H1 (cell line): Measurements from ENCODE around the gene CIRBP. TPM values are rescaled to one million over a fixed set of nuclear protein-coding genes. Genes with fewer than 3 reads are reported as not detected.

Source experiments
- CTCF ChIA-PET: fragments of 300-600 bp; sonication (Branson Sonifier 250); formaldehyde crosslinking; loops from one replicate; lab custom pipeline; 2021; ENCODE audit not compliant: partially characterized antibody; lab: Charles Lee
- POLR2A ChIA-PET: fragments of 300-600 bp; sonication (Branson Sonifier 250); formaldehyde crosslinking; loops from one replicate; lab custom pipeline; 2021; ENCODE audit warnings: inconsistent platforms; ENCODE audit not compliant: partially characterized antibody; lab: Charles Lee
- DNase-seq, 2 experiments: peaks; one replicate each; pipeline versions ENCODE4 v3.0.0 to v3.0.0-alpha.2; 2010 to 2022; ENCODE audit warnings: low spot score in 2 of 2, low read depth in 1 of 2, mixed read lengths in 1 of 2
- FAIRE-seq: peaks from 2 replicates; lab custom pipeline; 2011; peaks lifted over from hg19 to GRCh38; lab: Jason Lieb, UNC
- H2AFZ ChIP-seq: 2 replicates; pipeline ENCODE4 v1.8.1; 2012; ENCODE audit warnings: low read length, inconsistent platforms
- H2AK5ac ChIP-seq: 2 replicates; pipeline ENCODE4 v1.6.1; 2013; ENCODE audit warnings: low read depth, low read length
- H2BK120ac ChIP-seq: replicated peaks from 2 replicates; pipeline ENCODE3; 2013; ENCODE audit warnings: low read depth, low read length, inconsistent platforms
- H2BK12ac ChIP-seq: 2 replicates; pipeline ENCODE4 v1.6.1; 2013; ENCODE audit warnings: low read depth, low read length
- H2BK15ac ChIP-seq: 2 replicates; pipeline ENCODE4 v1.6.1; 2013; ENCODE audit warnings: low read length
- H2BK20ac ChIP-seq: 2 replicates; pipeline ENCODE4 v1.6.1; 2013; ENCODE audit warnings: low read length
- H2BK5ac ChIP-seq: 2 replicates; pipeline ENCODE4 v1.6.1; 2013; ENCODE audit warnings: low read depth, low read length
- H3K14ac ChIP-seq: 2 replicates; pipeline ENCODE4 v1.6.1; 2013; ENCODE audit warnings: inconsistent platforms; ENCODE audit not compliant: insufficient read length
- H3K18ac ChIP-seq: 2 replicates; pipeline ENCODE4 v1.6.1; 2013; ENCODE audit warnings: low read length; ENCODE audit errors: extremely low read depth
- H3K23ac ChIP-seq: 2 replicates; pipeline ENCODE4 v1.6.1; 2013; ENCODE audit warnings: inconsistent platforms; ENCODE audit not compliant: insufficient read length
- H3K23me2 ChIP-seq: 2 replicates; pipeline ENCODE4 v1.6.1; 2013; ENCODE audit warnings: low read depth, low read length
- H3K27ac ChIP-seq: 2 replicates; pipeline ENCODE4 v1.6.1; 2011; ENCODE audit warnings: low read depth, low read length, inconsistent platforms
- H3K27me3 ChIP-seq, 4 experiments: replicated peaks in 1 of 4; 1 replicate in 1 of 4; 2 replicates in 3 of 4; pipeline versions ENCODE4 v1.6.1 to v1.8.1; 2011 to 2013; ENCODE audit warnings: low read length in 3 of 4, mild to moderate bottlenecking in 3 of 4, inconsistent platforms in 2 of 4, mixed read lengths in 2 of 4, moderate library complexity in 1 of 4; ENCODE audit not compliant: control insufficient read depth in 3 of 4, insufficient read depth in 3 of 4; ENCODE audit errors: extremely low read depth in 1 of 4
- H3K36me3 ChIP-seq, 4 experiments: 2 replicates each; pipeline versions ENCODE4 v1.6.1 to v1.8.1; 2011 to 2013; ENCODE audit warnings: mild to moderate bottlenecking in 4 of 4, low read length in 3 of 4, moderate library complexity in 2 of 4, control low read depth in 1 of 4, inconsistent platforms in 1 of 4; ENCODE audit not compliant: insufficient read depth in 4 of 4, control insufficient read depth in 2 of 4
- H3K4ac ChIP-seq: replicated peaks from 2 replicates; pipeline ENCODE3; 2013; ENCODE audit warnings: low read length, low read depth, mixed read lengths, inconsistent platforms; ENCODE audit not compliant: insufficient read length
- H3K4me1 ChIP-seq, 4 experiments: replicated peaks in 1 of 4; 1 replicate in 1 of 4; 2 replicates in 3 of 4; pipeline versions ENCODE4 v1.6.1 to v1.8.1; 2011 to 2013; ENCODE audit warnings: low read length in 3 of 4, inconsistent platforms in 2 of 4, mixed read lengths in 1 of 4; ENCODE audit not compliant: insufficient read depth in 4 of 4, control insufficient read depth in 3 of 4
- H3K4me2 ChIP-seq, 2 experiments: 2 replicates each; pipeline versions ENCODE4 v1.6.1 to v1.8.1; 2011 to 2013; ENCODE audit warnings: low read depth in 2 of 2, low read length in 2 of 2, control low read depth in 1 of 2, inconsistent platforms in 1 of 2, mild to moderate bottlenecking in 1 of 2; ENCODE audit not compliant: insufficient read depth in 1 of 2
- H3K4me3 ChIP-seq, 4 experiments: fragments of 200-600, 300-600 bp in 1 of 4; sonication (generic), shearing (Covaris generic), sonication (Bioruptor Twin) in 1 of 4; 2 replicates each; pipeline versions ENCODE4 v1.5.1 to v1.8.1; 2011 to 2016; ENCODE audit warnings: low read length in 4 of 4, low read depth in 3 of 4, control low read depth in 2 of 4, inconsistent platforms in 2 of 4, mild to moderate bottlenecking in 2 of 4, mixed read lengths in 1 of 4, moderate library complexity in 1 of 4; ENCODE audit not compliant: insufficient read depth in 2 of 4; ENCODE audit errors: extremely low read depth in 1 of 4
- H3K56ac ChIP-seq: replicated peaks from 2 replicates; pipeline ENCODE3; 2013; ENCODE audit warnings: low read depth, mild to moderate bottlenecking, mixed read lengths, low read length, inconsistent platforms; ENCODE audit not compliant: insufficient read length
- H3K79me1 ChIP-seq: 2 replicates; pipeline ENCODE4 v1.6.1; 2013; ENCODE audit warnings: low read depth, low read length, control low read depth
- H3K79me2 ChIP-seq, 2 experiments: 2 replicates each; pipeline versions ENCODE4 v1.6.1 to v1.8.1; 2012 to 2013; ENCODE audit warnings: low read length in 2 of 2, mild to moderate bottlenecking in 2 of 2, inconsistent platforms in 1 of 2; ENCODE audit not compliant: insufficient read depth in 2 of 2, control insufficient read depth in 1 of 2
- H3K9ac ChIP-seq, 4 experiments: replicated peaks in 1 of 4; 1 replicate in 1 of 4; 2 replicates in 3 of 4; pipeline versions ENCODE4 v1.6.1 to v1.8.1; 2011 to 2013; ENCODE audit warnings: low read depth in 3 of 4, low read length in 3 of 4, control low read depth in 2 of 4, mild to moderate bottlenecking in 2 of 4, moderate library complexity in 2 of 4, inconsistent platforms in 1 of 4; ENCODE audit errors: extremely low read depth in 1 of 4
- H3K9me3 ChIP-seq, 2 experiments: 2 replicates each; pipeline versions ENCODE4 v1.6.1 to v1.8.1; 2012 to 2013; ENCODE audit warnings: mild to moderate bottlenecking in 2 of 2, moderate library complexity in 2 of 2, control low read depth in 1 of 2, inconsistent platforms in 1 of 2, low read depth in 1 of 2, low read length in 1 of 2, mixed read lengths in 1 of 2; ENCODE audit not compliant: insufficient read depth in 2 of 2
- H4K20me1 ChIP-seq, 2 experiments: replicated peaks in 1 of 2; 2 replicates each; pipeline versions ENCODE3 to v1.8.1; 2011 to 2013; ENCODE audit warnings: inconsistent platforms in 2 of 2, low read length in 2 of 2, mild to moderate bottlenecking in 1 of 2; ENCODE audit not compliant: insufficient read depth in 2 of 2, control insufficient read depth in 1 of 2
- H4K5ac ChIP-seq: 2 replicates; pipeline ENCODE4 v1.6.1; 2013; ENCODE audit warnings: low read length, low read depth, mixed read lengths, inconsistent platforms; ENCODE audit not compliant: insufficient read length
- H4K8ac ChIP-seq: 2 replicates; pipeline ENCODE4 v1.8.0; 2013; ENCODE audit warnings: mild to moderate bottlenecking, moderate library complexity, low read length, inconsistent platforms; ENCODE audit not compliant: insufficient read depth; ENCODE audit errors: extremely low read depth
- H4K91ac ChIP-seq: replicated peaks from 2 replicates; pipeline ENCODE3; 2013; ENCODE audit warnings: low read length, mixed read lengths, inconsistent platforms; ENCODE audit not compliant: insufficient read length
- ASH2L ChIP-seq: fragments of 200-600, 300-600 bp; sonication (generic); IDR thresholded peaks from one replicate; pipeline ENCODE4 v1.7.1; 2017; ENCODE audit warnings: low read length
- BACH1 ChIP-seq: IDR thresholded peaks from 2 replicates; pipeline ENCODE4 v1.6.1; 2012; ENCODE audit warnings: low read length, improper control_type of control experiment
- CREB1 ChIP-seq: IDR thresholded peaks from 2 replicates; pipeline ENCODE4 v1.6.1; 2012; ENCODE audit warnings: inconsistent platforms
- CTBP2 ChIP-seq: IDR thresholded peaks from 2 replicates; pipeline ENCODE4 v1.7.0; 2011; ENCODE audit warnings: borderline replicate concordance, mild to moderate bottlenecking, moderate library complexity, mixed read lengths, low read length; ENCODE audit not compliant: insufficient read depth, insufficient read length
- EGR1 ChIP-seq: IDR thresholded peaks from 2 replicates; pipeline ENCODE4 v1.6.1; 2011; ENCODE audit warnings: low read depth, low read length, borderline replicate concordance
- FOSL1 ChIP-seq: IDR thresholded peaks from 2 replicates; pipeline ENCODE4 v1.6.1; 2011; ENCODE audit warnings: mild to moderate bottlenecking, low read depth, low read length, moderate library complexity; ENCODE audit not compliant: insufficient read depth
- HDAC2 ChIP-seq, 2 experiments: fragments of 300-600 bp in 1 of 2; sonication (generic) in 1 of 2; IDR thresholded peaks; 2 replicates each; pipeline ENCODE4 v1.6.1; 2011 to 2012; ENCODE audit warnings: low read depth in 2 of 2, low read length in 2 of 2, mild to moderate bottlenecking in 2 of 2, moderate library complexity in 2 of 2, borderline replicate concordance in 1 of 2, inconsistent platforms in 1 of 2
- KDM4A ChIP-seq: IDR thresholded peaks from one replicate; pipeline ENCODE4 v1.7.1; 2012; ENCODE audit warnings: low read depth, mild to moderate bottlenecking, moderate library complexity, low read length, inconsistent platforms; ENCODE audit not compliant: severe bottlenecking
- KDM5A ChIP-seq: fragments of 200-600 bp; IDR thresholded peaks from 2 replicates; pipeline ENCODE4 v1.7.1; 2012; ENCODE audit warnings: mild to moderate bottlenecking, low read length, inconsistent platforms, mixed read lengths
- RBBP5 ChIP-seq: IDR thresholded peaks from 2 replicates; pipeline ENCODE4 v1.7.1; 2012; ENCODE audit warnings: low read depth, mild to moderate bottlenecking, inconsistent platforms, low read length, moderate library complexity, borderline replicate concordance
- RXRA ChIP-seq: IDR thresholded peaks from 2 replicates; pipeline ENCODE4 v1.6.1; 2011; ENCODE audit warnings: low read depth, mild to moderate bottlenecking, low read length, moderate library complexity; ENCODE audit not compliant: insufficient read depth
- TAF1 ChIP-seq: IDR thresholded peaks from 2 replicates; pipeline ENCODE4 v1.6.1; 2011; ENCODE audit warnings: mild to moderate bottlenecking, low read depth, low read length
- WGBS, 2 experiments: shearing (Covaris generic) in 1 of 2; methylation state at CpG; one replicate each; pipeline versions ENCODE4 v1.1.6 to v1.1.7; 2013 to 2015; ENCODE audit warnings: low lambda C conversion rate in 2 of 2, mixed read lengths in 2 of 2, inconsistent platforms in 1 of 2, low coverage in 1 of 2, missing lambda C conversion rate in 1 of 2; ENCODE audit not compliant: insufficient replicate concordance in 2 of 2, insufficient coverage in 1 of 2, insufficient read length in 1 of 2; ENCODE audit errors: extremely low coverage in 1 of 2, missing lambda C conversion rate in 1 of 2; 5-methylcytosine and 5-hydroxymethylcytosine counted together
- polyA plus RNA-seq, 7 experiments: library from polyadenylated mRNA; depleted of rRNA in 3 of 7; stranded (reverse) in 5 of 7; unstranded in 2 of 7; fragments of >200 nt in 5 of 7; fragments of 200-250 nt in 2 of 7; gene quantifications; 1 replicate in 5 of 7; 2 replicates in 1 of 7; 4 replicates in 1 of 7; pipeline versions ENCODE4 v1.2.1 to v1.2.3, GENCODE V29; 2011 to 2013; ENCODE audit warnings: missing spikeins in 2 of 7, mixed read lengths in 2 of 7
- total RNA-seq: library from RNA; stranded (reverse); fragmentation: NEBNext Ultra II Directional; extraction: Animal tissue kit (Norgen Biotek cat#: 25700); gene quantifications from 2 replicates; pipeline ENCODE4 v1.2.1, GENCODE V29; 2021
- TF ChIP-seq, protein P1 (sequence below): IDR thresholded peaks from 2 replicates; pipeline ENCODE4 v1.6.1; 2011; ENCODE audit warnings: low read length, improper control_type of control experiment

Gene CIRBP
- total and polyA plus RNA-seq, 2 of the 8 experiments (the other 6 are each of a cell fraction or from before 2014, with no cell fraction given), result 175 to 199 TPM

DNA sequence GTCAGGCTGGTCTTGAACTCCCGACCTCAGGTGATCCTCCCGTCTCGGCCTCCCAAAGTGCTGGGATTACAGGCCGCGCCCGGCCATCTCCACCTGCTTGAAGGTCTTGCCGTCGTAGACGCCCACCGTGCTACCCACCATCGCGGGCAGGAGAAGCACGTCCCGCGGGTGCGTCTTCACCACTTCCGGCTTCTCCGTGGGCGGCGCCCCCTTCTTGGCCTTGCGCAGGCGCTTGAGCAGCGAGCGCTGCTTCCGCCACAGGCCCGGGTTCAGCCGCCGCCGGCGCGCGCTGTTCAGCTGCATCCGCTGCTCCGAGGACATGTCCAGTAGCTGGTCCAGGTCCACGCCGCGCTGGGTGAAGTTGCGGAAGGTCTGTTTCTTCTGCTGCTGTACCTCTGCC is 38.2 kb downstream of the CIRBP start:
- Histone ChIP-seq H2BK20ac (no peak overlapping the region), H3K4ac (no peak overlapping the region), H2BK5ac (no peak overlapping the region), H3K79me1 (no peaks in the 10 kb centered on the region), H3K9me3 (no peaks in the 10 kb centered on the region), H3K4me1 (peaks cover 0 to 4% (median 0%) of the 10 kb centered on the region in 4 experiments; a peak in 1 of 7 replicates), H4K20me1 (no peaks in the 10 kb centered on the region), H3K23me2 (no peaks in the 10 kb centered on the region), H3K4me2 (no peak overlapping the region), H3K23ac (no peak overlapping the region), H3K4me3 (no peak overlapping the region), H3K18ac (no peak overlapping the region), H3K36me3 (no peaks in the 10 kb centered on the region), H4K5ac (no peak overlapping the region), H3K27me3 (no peaks in the 10 kb centered on the region), H4K91ac (no peak overlapping the region), H3K27ac (no peak overlapping the region), H2BK120ac (no peak overlapping the region), H2AK5ac (no peak overlapping the region), H3K56ac (no peak overlapping the region), H3K79me2 (no peaks in the 10 kb centered on the region), H3K9ac (no peak overlapping the region), H2AFZ (no peak overlapping the region), H3K14ac (no peak overlapping the region), H2BK15ac (no peak overlapping the region), H2BK12ac (no peak overlapping the region), H4K8ac (no peak overlapping the region)
- POLR2A ChIA-PET, result interaction anchor here (1.4 to 4.0 kb wide), 2 partner anchors 10 to 38 kb away, joined by 3 to 18 read pairs; partner anchors contain the start of gene CIRBP
- DNase-seq (no peak), FAIRE-seq (no peak)
- 94% methylated on average over 20 of the region's 38 CpGs; no CpG with 5 or more reads in 1 of the 2 experiments for WGBS, 2 experiments
- CTCF ChIA-PET, result interaction anchor here (1.0 to 1.2 kb wide), 3 partner anchors 20 to 38 kb away, joined by 3 to 4 read pairs (median 3); no protein-coding TSS in a partner anchor
- no peak for TF ChIP-seq KDM5A
- TF ChIP-seq TAF1, result no peak
- TF ChIP-seq FOSL1, result no peak
- TF ChIP-seq, protein P1, sequence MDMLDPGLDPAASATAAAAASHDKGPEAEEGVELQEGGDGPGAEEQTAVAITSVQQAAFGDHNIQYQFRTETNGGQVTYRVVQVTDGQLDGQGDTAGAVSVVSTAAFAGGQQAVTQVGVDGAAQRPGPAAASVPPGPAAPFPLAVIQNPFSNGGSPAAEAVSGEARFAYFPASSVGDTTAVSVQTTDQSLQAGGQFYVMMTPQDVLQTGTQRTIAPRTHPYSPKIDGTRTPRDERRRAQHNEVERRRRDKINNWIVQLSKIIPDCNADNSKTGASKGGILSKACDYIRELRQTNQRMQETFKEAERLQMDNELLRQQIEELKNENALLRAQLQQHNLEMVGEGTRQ, result no peak
- no peak for TF ChIP-seq EGR1
- no peak for TF ChIP-seq CTBP2
- no peak for TF ChIP-seq KDM4A
- TF ChIP-seq CREB1, result no peak
- TF ChIP-seq ASH2L, result no peak
- TF ChIP-seq HDAC2 (IDR thresholded peaks at IDR 0.05; ENCODE audit: borderline replicate concordance in 1 of 2, low read depth in 2 of 2, low read length in 2 of 2), result no peak
- TF ChIP-seq RBBP5, result no peak
- TF ChIP-seq BACH1, result no peak
- TF ChIP-seq RXRA, result no peak
